Measurements from ENCODE around the gene CRLF1. TPM values are rescaled to one million over a fixed set of nuclear protein-coding genes. Genes with fewer than 3 reads are reported as not detected.

CRLF1 gene
- total RNA-seq, 1 donor from 2014 or later: 1.5 TPM

- Mint-ChIP-seq H3K27ac (ENCODE audit: unreplicated experiment) (no peak overlapping the region), H3K4me3 (peak overlapping the region; percentile 64), H3K36me3 (ENCODE audit: low read depth) (peaks cover 5% of the 10 kb centered on the region), H3K27me3 (ENCODE audit: low read depth) (no peaks in the 10 kb centered on the region), H3K4me1 (peaks cover 25% of the 10 kb centered on the region), H3K9me3 (no peaks in the 10 kb centered on the region)
- DNase-seq (ENCODE audit: low read depth, low spot score): no peak
- no peak for TF ChIP-seq CTCF (conservative IDR thresholded peaks at IDR 0.05)
Measured at GRCh38 chr19:18574691-18575291, 31.8 kb downstream of the CRLF1 start.

- Mint-ChIP-seq H3K36me3 (ENCODE audit: low read depth) (peaks cover 8% of the 10 kb centered on the region), H3K4me3 (peak within 1 kb of the TSS; percentile 85), H3K27ac (ENCODE audit: unreplicated experiment) (peak within 1 kb of the TSS; percentile 94), H3K27me3 (ENCODE audit: low read depth) (no peaks in the 10 kb centered on the region), H3K9me3 (no peaks in the 10 kb centered on the region), H3K4me1 (peaks cover 25% of the 10 kb centered on the region)
- peak; percentile 98 for DNase-seq (ENCODE audit: low read depth, low spot score)
- peak; percentile 7 for TF ChIP-seq CTCF (conservative IDR thresholded peaks at IDR 0.05)
Measured at GRCh38 chr19:18571564-18572344, 34.8 kb downstream of the CRLF1 start, which contains the start of gene UBA52. Gene UBA52 (plus strand): TSS chr19:18571857. CDS start chr19:18573301, 1,444 bp downstream.

GRCh38 chr19:18568367-18568766, 38.2 kb downstream of the CRLF1 start:
- H3K27ac Mint-ChIP-seq (ENCODE audit: unreplicated experiment): no peak overlapping the region
- H3K36me3 Mint-ChIP-seq (ENCODE audit: low read depth): peaks cover 13% of the 10 kb centered on the region
- no peak for DNase-seq (ENCODE audit: low read depth, low spot score)
- peaks cover 20% of the 10 kb centered on the region for H3K4me1 Mint-ChIP-seq
- no peaks in the 10 kb centered on the region for H3K9me3 Mint-ChIP-seq
- TF ChIP-seq CTCF (conservative IDR thresholded peaks at IDR 0.05): no peak
- peak overlapping the region; percentile 47 for H3K4me3 Mint-ChIP-seq
- H3K27me3 Mint-ChIP-seq (ENCODE audit: low read depth): no peaks in the 10 kb centered on the region

- no peaks in the 10 kb centered on the region for H3K27me3 Mint-ChIP-seq (ENCODE audit: low read depth)
- peaks cover 8% of the 10 kb centered on the region for H3K4me1 Mint-ChIP-seq
- peaks cover 9% of the 10 kb centered on the region for H3K36me3 Mint-ChIP-seq (ENCODE audit: low read depth)
- no peak overlapping the region for H3K4me3 Mint-ChIP-seq
- TF ChIP-seq CTCF (conservative IDR thresholded peaks at IDR 0.05): no peak
- DNase-seq (ENCODE audit: low read depth, low spot score): no peak
- no peaks in the 10 kb centered on the region for H3K9me3 Mint-ChIP-seq
- H3K27ac Mint-ChIP-seq (ENCODE audit: unreplicated experiment): no peak overlapping the region
Measured at GRCh38 chr19:18566953-18567352, 39.6 kb downstream of the CRLF1 start.

- H3K4me1 Mint-ChIP-seq: peaks cover 13% of the 10 kb centered on the region
Measured at GRCh38 chr19:18562086-18562485, 44.5 kb downstream of the CRLF1 start.

More at GRCh38 chr19:18562086-18562485, 44.5 kb downstream of the CRLF1 start:
- Mint-ChIP-seq H3K27ac (ENCODE audit: unreplicated experiment) (no peak overlapping the region), H3K4me3 (no peak overlapping the region), H3K9me3 (no peaks in the 10 kb centered on the region), H3K36me3 (ENCODE audit: low read depth) (peaks cover 6% of the 10 kb centered on the region), H3K27me3 (ENCODE audit: low read depth) (no peaks in the 10 kb centered on the region)
- TF ChIP-seq CTCF (conservative IDR thresholded peaks at IDR 0.05): no peak
- no peak for DNase-seq (ENCODE audit: low read depth, low spot score)

Data from neural crest cell (in vitro differentiated cells).